ENCODE results near the gene NFAM1. TPM values are rescaled to one million over a fixed set of nuclear protein-coding genes. Genes with fewer than 3 reads are reported as not detected.

NFAM1 gene
- polyA plus RNA-seq, 1 of the 3 experiments (the other 2 are of a cell fraction), result 0.02 TPM

- Histone ChIP-seq H2AFZ (ENCODE audit: low read depth) (no peak overlapping the region), H3K4me1 (ENCODE audit: control insufficient read depth in 1 of 2, insufficient read depth in 2 of 2, low read depth in 1 of 2, low read length in 1 of 2) (peaks cover 0 to 23% of the 10 kb centered on the region in 2 experiments; a peak in 2 of 4 replicates), H3K4me2 (no peak overlapping the region), H3K9me3 (no peaks in the 10 kb centered on the region), H3K4me3 (ENCODE audit: low read depth in 2 of 2, low read length in 1 of 2) (no peak overlapping the region), H3K9me2 (no peaks in the 10 kb centered on the region), H3F3A (replicated peaks; ENCODE audit: insufficient read depth) (no peaks in the 10 kb centered on the region), H3K79me2 (ENCODE audit: insufficient read depth) (no peaks in the 10 kb centered on the region), H3K36me3 (replicated peaks in 1 of 2; ENCODE audit: control insufficient read depth in 1 of 2, insufficient read depth in 2 of 2, low read length in 1 of 2) (no peaks in the 10 kb centered on the region), H4K20me1 (ENCODE audit: insufficient read depth) (no peaks in the 10 kb centered on the region), H3K9ac (no peak overlapping the region), H3K27ac (ENCODE audit: low read depth in 2 of 2, low read length in 1 of 2) (no peak overlapping the region), H3K27me3 (ENCODE audit: insufficient read depth) (no peaks in the 10 kb centered on the region)
- WGBS (ENCODE audit: low lambda C conversion rate), result 81% methylated on average over 11 of the region's 12 CpGs
- CTCF ChIA-PET, result interaction anchor here (0.6 to 5.2 kb wide), 10 partner anchors 8 to 347 kb away, joined by 3 to 60 read pairs (median 3); partner anchors contain the start of gene NDUFA6
- POLR2A ChIA-PET, result no interaction called here
- no peak for DNase-seq
- TF ChIP-seq EP300 (IDR thresholded peaks at IDR 0.05; ENCODE audit: borderline replicate concordance in 1 of 2, low read depth in 1 of 2, low read length in 1 of 2) (no peak), POLR2AphosphoS5 (IDR thresholded peaks at IDR 0.05; ENCODE audit: low read depth, low read length) (no peak), RFX5 (IDR thresholded peaks at IDR 0.05; ENCODE audit: low read length) (no peak), TCF12 (IDR thresholded peaks at IDR 0.05) (no peak), CHD2 (IDR thresholded peaks at IDR 0.05; ENCODE audit: low read length, partially characterized antibody) (no peak), GABPA (IDR thresholded peaks at IDR 0.05; ENCODE audit: low read depth) (no peak), ELF1 (IDR thresholded peaks at IDR 0.05) (no peak), MEF2A (IDR thresholded peaks at IDR 0.05; ENCODE audit: borderline replicate concordance, low read depth) (no peak), IRF3 (IDR thresholded peaks at IDR 0.05; ENCODE audit: low read depth, low read length) (no peak), RCOR1 (IDR thresholded peaks at IDR 0.05; ENCODE audit: low read length) (no peak), RXRA (IDR thresholded peaks at IDR 0.05; ENCODE audit: borderline replicate concordance, low read depth) (no peak), FOXJ3 (CRISPR knock-in tag; IDR thresholded peaks at IDR 0.05) (no peak), USF1 (IDR thresholded peaks at IDR 0.05; ENCODE audit: borderline replicate concordance, low read depth) (no peak), JUND (IDR thresholded peaks at IDR 0.05) (no peak)
Measured at GRCh38 chr22:42438293-42438650, 6.1 kb upstream of the NFAM1 start.

- Histone ChIP-seq H3F3A (replicated peaks; ENCODE audit: insufficient read depth) (no peaks in the 10 kb centered on the region), H3K4me1 (ENCODE audit: control insufficient read depth in 1 of 2, insufficient read depth in 2 of 2, low read depth in 1 of 2, low read length in 1 of 2) (peaks cover 0 to 23% of the 10 kb centered on the region in 2 experiments; a peak in 2 of 4 replicates), H3K4me3 (ENCODE audit: low read depth in 2 of 2, low read length in 1 of 2) (peak overlapping the region; percentile 46 to 65), H2AFZ (ENCODE audit: low read depth) (peak overlapping the region; percentile 59; the same call in 1 of the 2 replicates), H3K4me2 (peak overlapping the region; percentile 68; the same call in 1 of the 2 replicates), H3K9me3 (no peaks in the 10 kb centered on the region), H3K9me2 (no peaks in the 10 kb centered on the region), H4K20me1 (ENCODE audit: insufficient read depth) (no peaks in the 10 kb centered on the region), H3K36me3 (replicated peaks in 1 of 2; ENCODE audit: control insufficient read depth in 1 of 2, insufficient read depth in 2 of 2, low read length in 1 of 2) (no peaks in the 10 kb centered on the region), H3K9ac (no peak overlapping the region), H3K27ac (ENCODE audit: low read depth in 2 of 2, low read length in 1 of 2) (no peak overlapping the region), H3K79me2 (ENCODE audit: insufficient read depth) (no peaks in the 10 kb centered on the region), H3K27me3 (ENCODE audit: insufficient read depth) (no peaks in the 10 kb centered on the region)
- CTCF ChIA-PET, result interaction anchor here (0.6 to 5.2 kb wide), 11 partner anchors 9 to 478 kb away, joined by 3 to 60 read pairs (median 3); partner anchors contain the start of gene NDUFA6
- WGBS (ENCODE audit: low lambda C conversion rate), result 31% methylated on average over 2 of the region's 33 CpGs
- TF ChIP-seq SMC3 (IDR thresholded peaks at IDR 0.05; ENCODE audit: low read depth, low read length), result peak; percentile 81
- TF ChIP-seq MXI1 (IDR thresholded peaks at IDR 0.05; ENCODE audit: low read depth, low read length), result no peak
- TF ChIP-seq, protein P1, sequence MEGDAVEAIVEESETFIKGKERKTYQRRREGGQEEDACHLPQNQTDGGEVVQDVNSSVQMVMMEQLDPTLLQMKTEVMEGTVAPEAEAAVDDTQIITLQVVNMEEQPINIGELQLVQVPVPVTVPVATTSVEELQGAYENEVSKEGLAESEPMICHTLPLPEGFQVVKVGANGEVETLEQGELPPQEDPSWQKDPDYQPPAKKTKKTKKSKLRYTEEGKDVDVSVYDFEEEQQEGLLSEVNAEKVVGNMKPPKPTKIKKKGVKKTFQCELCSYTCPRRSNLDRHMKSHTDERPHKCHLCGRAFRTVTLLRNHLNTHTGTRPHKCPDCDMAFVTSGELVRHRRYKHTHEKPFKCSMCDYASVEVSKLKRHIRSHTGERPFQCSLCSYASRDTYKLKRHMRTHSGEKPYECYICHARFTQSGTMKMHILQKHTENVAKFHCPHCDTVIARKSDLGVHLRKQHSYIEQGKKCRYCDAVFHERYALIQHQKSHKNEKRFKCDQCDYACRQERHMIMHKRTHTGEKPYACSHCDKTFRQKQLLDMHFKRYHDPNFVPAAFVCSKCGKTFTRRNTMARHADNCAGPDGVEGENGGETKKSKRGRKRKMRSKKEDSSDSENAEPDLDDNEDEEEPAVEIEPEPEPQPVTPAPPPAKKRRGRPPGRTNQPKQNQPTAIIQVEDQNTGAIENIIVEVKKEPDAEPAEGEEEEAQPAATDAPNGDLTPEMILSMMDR (IDR thresholded peaks at IDR 0.05), result peak; percentile 74
- no peak for TF ChIP-seq CHD2 (IDR thresholded peaks at IDR 0.05; ENCODE audit: low read length, partially characterized antibody)
- peak; percentile 88 for TF ChIP-seq RAD21 (IDR thresholded peaks at IDR 0.05; ENCODE audit: low read length)
- TF ChIP-seq EZH2phosphoT487 (IDR thresholded peaks at IDR 0.05; ENCODE audit: borderline replicate concordance, low read depth), result no peak
- TF ChIP-seq YY1 (IDR thresholded peaks at IDR 0.05; ENCODE audit: low read depth), result no peak
- TF ChIP-seq TCF12 (IDR thresholded peaks at IDR 0.05), result no peak
- POLR2A ChIA-PET, result no interaction called here
- DNase-seq, result peak; percentile 82
Measured at GRCh38 chr22:42437488-42438292, 5.5 kb upstream of the NFAM1 start.

Measured in SK-N-SH (cell line).